MM.1S (cell line): ENCODE measurements around the gene HLA-DMB.

ENCODE experiments used
- DNase-seq: peaks from one replicate; pipeline ENCODE4 v3.0.0-alpha.2; 2015
- H2AFZ ChIP-seq: fragments of 300-600 bp; sonication (generic); 2 replicates; pipeline ENCODE4 v1.6.0; 2016; ENCODE audit warnings: antibody characterized with exemption, low read length
- H3F3A ChIP-seq: fragments of 300-600 bp; sonication (generic); 2 replicates; pipeline ENCODE4 v1.6.1; 2016; ENCODE audit warnings: mild to moderate bottlenecking, antibody characterized with exemption, low read length, moderate library complexity, mixed read lengths; ENCODE audit not compliant: insufficient read depth
- H3K27ac ChIP-seq: fragments of 300-600 bp; sonication (generic); 2 replicates; pipeline ENCODE4 v1.5.1; 2016; ENCODE audit warnings: mild to moderate bottlenecking, low read length
- H3K27me3 ChIP-seq: fragments of 300-600 bp; sonication (generic); replicated peaks from 2 replicates; pipeline ENCODE4 v1.6.0; 2016; ENCODE audit warnings: low read length; ENCODE audit not compliant: insufficient read depth
- H3K36me3 ChIP-seq: fragments of 300-600 bp; sonication (generic); replicated peaks from 2 replicates; pipeline ENCODE4 v1.6.1; 2016; ENCODE audit warnings: mild to moderate bottlenecking, low read length, mixed read lengths; ENCODE audit not compliant: insufficient read depth
- H3K4me1 ChIP-seq: fragments of 300-600 bp; sonication (generic); 2 replicates; pipeline ENCODE4 v1.6.1; 2016; ENCODE audit warnings: low read length, mixed read lengths
- H3K4me2 ChIP-seq: fragments of 300-600 bp; sonication (generic); 2 replicates; pipeline ENCODE4 v1.6.0; 2016; ENCODE audit warnings: low read depth, low read length
- H3K4me3 ChIP-seq: fragments of 300-600 bp; sonication (generic); 2 replicates; pipeline ENCODE4 v1.5.1; 2016; ENCODE audit warnings: low read length, mixed read lengths
- H3K79me2 ChIP-seq: fragments of 300-600 bp; sonication (generic); 2 replicates; pipeline ENCODE4 v1.6.1; 2016; ENCODE audit warnings: mixed run types, low read length, mixed read lengths
- H3K9ac ChIP-seq: fragments of 300-600 bp; sonication (generic); 2 replicates; pipeline ENCODE4 v1.6.1; 2016; ENCODE audit warnings: low read length, mixed read lengths
- H3K9me2 ChIP-seq: fragments of 300-600 bp; sonication (generic); replicated peaks from 2 replicates; pipeline ENCODE4 v1.6.1; 2016; ENCODE audit warnings: mild to moderate bottlenecking, low read length, mixed read lengths; ENCODE audit not compliant: insufficient read depth
- H3K9me3 ChIP-seq: fragments of 300-600 bp; sonication (generic); replicated peaks from 2 replicates; pipeline ENCODE4 v1.6.1; 2016; ENCODE audit warnings: mild to moderate bottlenecking, low read length, mixed read lengths; ENCODE audit not compliant: insufficient read depth
- H4K20me1 ChIP-seq: fragments of 300-600 bp; sonication (generic); 2 replicates; pipeline ENCODE4 v1.6.1; 2016; ENCODE audit warnings: mild to moderate bottlenecking, low read length, moderate library complexity, mixed read lengths; ENCODE audit not compliant: insufficient read depth
- EZH2 ChIP-seq: fragments of 300-600 bp; sonication (generic); optimal IDR thresholded peaks from 2 replicates; pipeline ENCODE3; 2017; ENCODE audit warnings: low read depth, mild to moderate bottlenecking, antibody characterized with exemption, low read length, mixed read lengths
- EZH2phosphoT487 ChIP-seq: fragments of 300-600 bp; sonication (generic); IDR thresholded peaks from 2 replicates; pipeline ENCODE4 v1.6.1; 2018; ENCODE audit warnings: antibody characterized with exemption, low read length
- TF ChIP-seq, protein P1 (sequence below): fragments of 300-600 bp; sonication (generic); IDR thresholded peaks from 2 replicates; pipeline ENCODE4 v1.5.1; 2016; ENCODE audit warnings: antibody characterized with exemption, low read length, mixed read lengths

The HLA-DMB gene

DNA sequence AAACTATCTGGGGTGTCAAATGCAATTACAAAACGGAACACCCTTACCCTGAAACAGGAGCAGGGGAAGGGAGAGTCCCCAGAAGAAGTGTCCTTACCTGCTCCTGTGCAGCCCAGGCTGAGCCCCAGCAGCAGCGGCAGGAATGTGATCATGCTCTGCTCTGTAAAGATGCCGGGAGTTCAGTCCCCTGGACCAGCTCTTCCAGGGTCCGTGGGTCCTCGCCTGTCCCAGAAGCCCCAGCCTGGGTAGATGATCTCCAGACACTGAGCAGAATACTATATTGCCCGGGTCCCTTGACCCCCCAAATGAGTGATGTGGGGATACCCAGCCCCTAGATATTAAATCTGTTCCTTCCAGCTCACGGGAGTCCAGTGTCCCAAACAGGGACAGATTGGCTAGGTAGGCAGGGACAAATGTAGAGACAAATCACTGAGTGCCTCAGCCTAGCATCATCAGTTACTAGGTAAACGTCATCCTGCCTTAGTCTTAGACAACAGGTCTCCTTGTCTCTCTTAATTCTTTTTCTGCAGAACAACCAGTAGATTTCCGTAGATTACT is at the start of gene HLA-DMB:
Gene HLA-DMB, minus strand, starts transcription at position 373 of the 558 bp plus-strand sequence. Its CDS starts 221 bp downstream, at position 152.
- TF ChIP-seq, protein P1, sequence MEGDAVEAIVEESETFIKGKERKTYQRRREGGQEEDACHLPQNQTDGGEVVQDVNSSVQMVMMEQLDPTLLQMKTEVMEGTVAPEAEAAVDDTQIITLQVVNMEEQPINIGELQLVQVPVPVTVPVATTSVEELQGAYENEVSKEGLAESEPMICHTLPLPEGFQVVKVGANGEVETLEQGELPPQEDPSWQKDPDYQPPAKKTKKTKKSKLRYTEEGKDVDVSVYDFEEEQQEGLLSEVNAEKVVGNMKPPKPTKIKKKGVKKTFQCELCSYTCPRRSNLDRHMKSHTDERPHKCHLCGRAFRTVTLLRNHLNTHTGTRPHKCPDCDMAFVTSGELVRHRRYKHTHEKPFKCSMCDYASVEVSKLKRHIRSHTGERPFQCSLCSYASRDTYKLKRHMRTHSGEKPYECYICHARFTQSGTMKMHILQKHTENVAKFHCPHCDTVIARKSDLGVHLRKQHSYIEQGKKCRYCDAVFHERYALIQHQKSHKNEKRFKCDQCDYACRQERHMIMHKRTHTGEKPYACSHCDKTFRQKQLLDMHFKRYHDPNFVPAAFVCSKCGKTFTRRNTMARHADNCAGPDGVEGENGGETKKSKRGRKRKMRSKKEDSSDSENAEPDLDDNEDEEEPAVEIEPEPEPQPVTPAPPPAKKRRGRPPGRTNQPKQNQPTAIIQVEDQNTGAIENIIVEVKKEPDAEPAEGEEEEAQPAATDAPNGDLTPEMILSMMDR = no peak
- TF ChIP-seq EZH2phosphoT487 (no peak), EZH2 (no peak)
- Histone ChIP-seq H4K20me1 (no peaks in the 10 kb centered on the region), H3K4me3 (peak within 1 kb of the TSS; percentile 56), H3K9me3 (no peaks in the 10 kb centered on the region), H3K79me2 (no peaks in the 10 kb centered on the region), H3K27ac (peak within 1 kb of the TSS; percentile 59; the same call in 1 of the 2 replicates), H2AFZ (peak within 1 kb of the TSS; percentile 21), H3K9ac (peak within 1 kb of the TSS; percentile 4; the same call in 1 of the 2 replicates), H3F3A (peaks cover 26% of the 10 kb centered on the region), H3K4me2 (peak within 1 kb of the TSS; percentile 68), H3K27me3 (0 out of 2 replicates have a peak, but pooled peaks cover 2% of the 10 kb centered on the region), H3K4me1 (peaks cover 33% of the 10 kb centered on the region), H3K9me2 (no peaks in the 10 kb centered on the region), H3K36me3 (no peaks in the 10 kb centered on the region)
- peak; percentile 78 for DNase-seq

DNA sequence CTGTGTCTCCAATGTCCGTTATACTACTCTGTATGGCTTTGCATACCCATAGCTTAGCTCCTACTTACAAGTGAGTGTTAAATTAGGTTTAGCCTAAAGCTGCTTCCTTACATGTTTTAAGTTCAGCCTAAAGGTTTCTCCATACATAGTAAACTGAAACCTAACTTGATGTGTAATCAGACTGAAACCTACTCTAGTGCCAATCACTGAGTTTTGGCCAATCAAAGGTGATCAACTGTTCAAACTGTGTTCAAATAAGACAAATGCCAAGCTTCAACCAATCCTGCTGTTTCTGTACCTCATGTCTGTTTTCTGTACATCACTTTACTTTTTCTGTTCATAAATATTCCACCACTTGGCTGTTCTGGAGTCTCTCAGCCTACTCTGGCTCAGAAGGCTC is 48.5 kb upstream of the HLA-DMB start:
- DNase-seq = peak; percentile 40
- Histone ChIP-seq H3K9me3 (no peaks in the 10 kb centered on the region), H3K36me3 (no peaks in the 10 kb centered on the region), H3K9ac (no peak overlapping the region), H2AFZ (no peak overlapping the region), H3K9me2 (no peaks in the 10 kb centered on the region), H4K20me1 (0 out of 2 replicates have a peak, but pooled peaks cover under 1% of the 10 kb centered on the region), H3K27me3 (no peaks in the 10 kb centered on the region), H3K4me3 (no peak overlapping the region), H3F3A (peaks cover 5% of the 10 kb centered on the region), H3K4me2 (no peak overlapping the region), H3K4me1 (peaks cover 6% of the 10 kb centered on the region; the same call in 1 of the 2 replicates), H3K27ac (no peak overlapping the region), H3K79me2 (no peaks in the 10 kb centered on the region)
- TF ChIP-seq, protein P1 = no peak
- no peak for TF ChIP-seq EZH2phosphoT487
- no peak for TF ChIP-seq EZH2

DNA sequence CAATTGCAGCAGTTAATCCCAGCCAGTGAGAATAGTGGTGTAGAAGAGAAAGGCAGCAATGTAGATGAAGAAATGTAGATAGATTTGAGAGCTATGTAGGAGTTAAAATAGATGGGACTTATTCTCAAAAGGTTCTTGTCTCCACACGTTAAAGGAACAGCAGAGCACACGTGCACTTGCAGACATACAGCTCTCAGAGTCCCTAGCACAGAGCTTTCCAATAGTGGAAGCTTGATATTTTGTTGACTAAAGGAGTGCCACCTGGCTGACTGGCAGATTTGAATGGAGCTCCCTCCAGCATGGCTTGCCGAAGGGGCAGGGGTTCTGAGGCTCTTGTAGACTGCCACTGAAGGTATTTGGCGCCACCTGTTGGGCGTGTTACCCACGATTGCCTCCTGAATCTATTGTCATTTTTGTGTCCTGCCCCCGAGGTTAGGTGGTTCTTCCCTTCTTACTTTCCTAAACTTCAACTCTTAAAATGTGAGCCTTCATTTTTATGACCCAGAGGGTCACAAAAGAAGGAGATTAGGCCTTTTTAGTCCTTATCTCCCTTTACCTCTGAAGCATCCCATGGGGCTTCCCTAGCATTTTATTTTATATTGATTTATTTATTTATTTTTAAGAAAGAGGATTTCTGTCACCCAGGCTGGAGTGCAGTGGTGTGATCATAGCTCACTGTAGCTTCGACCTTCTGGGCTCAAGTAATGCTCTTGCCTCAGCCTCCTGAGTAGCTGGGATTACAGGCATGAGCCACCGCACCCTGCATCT is 44.0 kb upstream of the HLA-DMB start:
- H3K4me2 ChIP-seq = peak overlapping the region; percentile 4; the same call in 1 of the 2 replicates
- H3K27me3 ChIP-seq = no peaks in the 10 kb centered on the region
- H3K36me3 ChIP-seq = peaks cover 10% of the 10 kb centered on the region
- peaks cover 33% of the 10 kb centered on the region for H4K20me1 ChIP-seq
- no peak overlapping the region for H3K4me3 ChIP-seq
- DNase-seq = peak; percentile 89
- H3K9ac ChIP-seq = no peak overlapping the region
- H3K9me3 ChIP-seq = no peaks in the 10 kb centered on the region
- H2AFZ ChIP-seq = no peak overlapping the region
- H3F3A ChIP-seq = peaks cover 51% of the 10 kb centered on the region
- H3K9me2 ChIP-seq = no peaks in the 10 kb centered on the region
- TF ChIP-seq, protein P1 = peak; percentile 90
- TF ChIP-seq EZH2 (no peak), EZH2phosphoT487 (no peak)
- H3K4me1 ChIP-seq = peaks cover 16% of the 10 kb centered on the region; the same call in 1 of the 2 replicates
- H3K79me2 ChIP-seq = peaks cover 3% of the 10 kb centered on the region; the same call in 1 of the 2 replicates
- H3K27ac ChIP-seq = peak overlapping the region; percentile 9; the same call in 1 of the 2 replicates
